Right lobe of liver (tissue), 6 donors: ENCODE measurements around the gene TNP1. TPM values are rescaled to one million over a fixed set of nuclear protein-coding genes. Genes with fewer than 3 reads are reported as not detected.

Source experiments
- ATAC-seq, 4 donors: fragments of 200-7000 bp; cut with Tn5 transposase; one replicate each; pipeline ENCODE4 v1.9.1; 2020; ENCODE audit warnings: mild to moderate bottlenecking in 4 of 4, moderate library complexity in 4 of 4
- DNase-seq, 3 donors: peaks; one replicate each; pipeline ENCODE4 v3.0.0-alpha.2; 2020
- H3K27ac ChIP-seq, 3 donors: fragments of 200-600 bp; one replicate each; pipeline ENCODE4 v1.8.0; 2022
- H3K27me3 ChIP-seq, 2 donors: fragments of 200-600 bp; one replicate each; pipeline ENCODE4 v1.8.0; 2022
- H3K36me3 ChIP-seq, 4 donors: fragments of 200-600 bp; sonication (generic) in 1 of 4; one replicate each; pipeline versions ENCODE4 v1.5.1 to v1.8.0; 2017 to 2022; ENCODE audit warnings: control low read depth in 1 of 4
- H3K4me1 ChIP-seq, 4 donors: fragments of 200-600 bp; sonication (generic) in 1 of 4; one replicate each; pipeline versions ENCODE4 v1.5.1 to v1.8.0; 2017 to 2022; ENCODE audit warnings: control low read depth in 1 of 4
- H3K4me3 ChIP-seq, 3 donors: fragments of 200-600 bp; one replicate each; pipeline ENCODE4 v1.8.0; 2022
- H3K9me3 ChIP-seq, 4 donors: fragments of 200-600 bp; sonication (generic) in 1 of 4; one replicate each; pipeline versions ENCODE4 v1.5.1 to v1.8.0; 2017 to 2022; ENCODE audit warnings: control low read depth in 1 of 4
- POLR2A ChIP-seq: fragments of 450-650 bp; IDR thresholded peaks from one replicate; pipeline ENCODE4 v1.6.1; 2017; ENCODE audit warnings: antibody characterized with exemption, mild to moderate bottlenecking
- WGBS: methylation state at CpG from one replicate; pipeline ENCODE4 v1.1.6; 2018; ENCODE audit warnings: low coverage, low lambda C conversion rate; ENCODE audit not compliant: insufficient coverage; ENCODE audit errors: missing lambda C conversion rate; 5-methylcytosine and 5-hydroxymethylcytosine counted together
- intact Hi-C, 2 donors: fragments of 100-400 bp; cut with DNase I; formaldehyde crosslinking; loops; one replicate each; pipeline versions ENCODE4 v1.11.2 to v1.14.1; 2022
- total RNA-seq, 6 experiments: library from RNA; depleted of rRNA in 2 of 6; stranded (reverse); fragments of >200 nt in 2 of 6; fragmentation: NEBNext Ultra II Directional in 3 of 6; extraction: Animal tissue kit (Norgen Biotek cat#: 25700) in 3 of 6; gene quantifications; one replicate each; pipeline versions ENCODE4 v1.1.0 to v1.2.4, GENCODE V29; 2016 to 2023
- TF ChIP-seq, protein P1 (sequence below), 4 donors: fragments of 200-600 bp in 3 of 4; fragments of 450-650 bp in 1 of 4; IDR thresholded peaks; one replicate each; pipeline versions ENCODE4 v1.5.1 to v1.8.0; 2016 to 2022; ENCODE audit warnings: antibody characterized with exemption in 4 of 4, mild to moderate bottlenecking in 2 of 4
- donor health status: DM: no; HTN: yes; CAD: no.
- donor health status: DM: no; HTN: no; CAD: no.
- donor health status: DM: no; HTN: no; CAD: no.
- donor health status: DM: no; HTN: yes; CAD: no.
- donor health status: DM: no; HTN: yes; CAD: no.

Gene TNP1
- total RNA-seq, 6 experiments from 2014 or later = not detected

DNA sequence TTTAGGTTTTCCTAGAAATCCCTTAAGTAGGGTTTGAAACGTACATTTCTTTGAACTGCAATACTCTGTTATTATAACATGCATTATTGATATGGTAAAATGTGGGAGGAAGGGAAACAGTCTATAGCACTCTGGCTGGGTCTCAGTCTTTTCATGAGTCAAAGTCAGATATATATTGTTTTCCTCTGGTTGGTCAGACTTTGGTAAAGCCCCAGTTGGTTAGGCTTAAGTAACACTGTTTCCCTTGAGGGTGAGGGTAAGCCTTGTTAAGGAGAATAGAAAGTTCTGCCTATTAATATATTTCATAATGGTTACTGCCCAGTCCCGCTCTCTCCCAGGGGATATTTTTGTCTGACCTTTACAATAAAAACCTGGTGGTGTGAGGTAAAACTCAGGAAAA, 44.7 kb upstream of the TNP1 start:
- 66% methylated on average over 2 of the region's 2 CpGs for WGBS
- Histone ChIP-seq H3K9me3 (no peaks in the 10 kb centered on the region), H3K27me3 (no peaks in the 10 kb centered on the region), H3K27ac (no peak overlapping the region), H3K4me1 (no peaks in the 10 kb centered on the region), H3K36me3 (no peaks in the 10 kb centered on the region), H3K4me3 (no peak overlapping the region)
- ATAC-seq = no peak
- intact Hi-C loops = no loop called here
- DNase-seq = no peak
- TF ChIP-seq POLR2A = no peak
- TF ChIP-seq, protein P1, sequence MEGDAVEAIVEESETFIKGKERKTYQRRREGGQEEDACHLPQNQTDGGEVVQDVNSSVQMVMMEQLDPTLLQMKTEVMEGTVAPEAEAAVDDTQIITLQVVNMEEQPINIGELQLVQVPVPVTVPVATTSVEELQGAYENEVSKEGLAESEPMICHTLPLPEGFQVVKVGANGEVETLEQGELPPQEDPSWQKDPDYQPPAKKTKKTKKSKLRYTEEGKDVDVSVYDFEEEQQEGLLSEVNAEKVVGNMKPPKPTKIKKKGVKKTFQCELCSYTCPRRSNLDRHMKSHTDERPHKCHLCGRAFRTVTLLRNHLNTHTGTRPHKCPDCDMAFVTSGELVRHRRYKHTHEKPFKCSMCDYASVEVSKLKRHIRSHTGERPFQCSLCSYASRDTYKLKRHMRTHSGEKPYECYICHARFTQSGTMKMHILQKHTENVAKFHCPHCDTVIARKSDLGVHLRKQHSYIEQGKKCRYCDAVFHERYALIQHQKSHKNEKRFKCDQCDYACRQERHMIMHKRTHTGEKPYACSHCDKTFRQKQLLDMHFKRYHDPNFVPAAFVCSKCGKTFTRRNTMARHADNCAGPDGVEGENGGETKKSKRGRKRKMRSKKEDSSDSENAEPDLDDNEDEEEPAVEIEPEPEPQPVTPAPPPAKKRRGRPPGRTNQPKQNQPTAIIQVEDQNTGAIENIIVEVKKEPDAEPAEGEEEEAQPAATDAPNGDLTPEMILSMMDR (IDR thresholded peaks at IDR 0.05) = no peak

DNA sequence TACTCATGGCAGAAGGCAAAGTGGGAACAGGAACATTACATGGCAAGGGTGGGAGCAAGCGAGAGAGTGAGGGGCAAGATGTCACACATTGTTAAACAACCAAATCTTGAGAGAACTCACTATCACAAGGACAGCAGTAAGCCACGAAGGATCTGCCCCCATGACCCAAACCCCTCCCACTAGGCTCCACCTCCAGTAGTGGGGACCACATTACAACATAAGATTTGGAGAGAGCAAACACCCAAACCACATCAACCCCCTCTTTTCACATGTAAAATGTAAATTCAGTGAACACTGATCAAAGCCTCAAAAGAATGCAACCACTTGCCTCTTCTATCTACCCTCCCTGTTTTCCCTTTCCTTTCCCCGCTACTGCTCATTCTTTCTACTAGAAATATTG, 43.6 kb upstream of the TNP1 start:
- H3K4me1 ChIP-seq = no peaks in the 10 kb centered on the region
- H3K36me3 ChIP-seq = no peaks in the 10 kb centered on the region
- TF ChIP-seq, protein P1 (IDR thresholded peaks at IDR 0.05) = no peak
- no peak for TF ChIP-seq POLR2A
- no peaks in the 10 kb centered on the region for H3K9me3 ChIP-seq
- no peaks in the 10 kb centered on the region for H3K27me3 ChIP-seq
- no peak for ATAC-seq
- H3K27ac ChIP-seq = no peak overlapping the region
- intact Hi-C loops = no loop called here
- no peak overlapping the region for H3K4me3 ChIP-seq
- 81% methylated on average over 2 of the region's 3 CpGs for WGBS
- DNase-seq = no peak

DNA sequence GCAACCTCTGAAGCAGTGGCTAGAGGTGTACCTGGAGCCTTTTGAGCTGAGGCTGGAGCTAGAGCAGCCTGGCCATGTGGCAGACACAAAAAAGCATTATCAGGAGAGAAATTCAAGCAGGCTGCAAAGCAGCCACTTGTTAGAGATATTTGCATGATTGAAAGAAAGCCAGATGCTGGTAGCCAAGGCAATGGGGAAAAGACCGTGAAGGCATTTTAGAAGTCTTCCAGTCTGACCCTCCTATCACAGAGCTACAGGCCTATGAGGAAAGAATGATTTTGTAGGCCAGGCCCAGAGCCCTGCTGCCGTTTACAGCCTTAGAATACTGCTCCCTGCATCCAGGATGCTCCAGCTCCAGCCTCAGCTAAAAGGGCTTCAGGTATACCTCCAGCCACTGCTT, 41.4 kb upstream of the TNP1 start:
- no peak for ATAC-seq
- no peak overlapping the region for H3K27ac ChIP-seq
- WGBS = 75% methylated on average over 1 of the region's 2 CpGs

DNA sequence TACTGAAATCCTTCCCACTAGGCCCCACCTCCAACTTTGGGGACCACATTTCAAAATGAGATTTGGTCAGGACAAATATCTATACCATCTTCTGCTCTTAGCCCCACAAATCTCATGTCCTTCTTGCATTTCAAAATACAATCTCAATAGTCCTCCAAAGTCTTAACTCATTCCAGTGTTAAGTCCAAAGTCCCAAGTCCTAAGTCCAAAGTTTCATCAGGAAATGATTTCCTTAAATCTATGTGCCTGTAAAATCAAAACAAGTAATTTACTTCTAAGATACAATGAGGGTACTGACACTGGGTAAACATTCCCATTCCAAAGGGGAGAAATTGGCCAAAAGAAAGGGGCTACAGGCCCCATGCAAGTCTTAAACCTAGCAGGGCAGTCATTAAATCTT, 40.5 kb upstream of the TNP1 start:
- no peaks in the 10 kb centered on the region for H3K9me3 ChIP-seq
- H3K4me3 ChIP-seq = no peak overlapping the region
- no peak for DNase-seq
- intact Hi-C loops = no loop called here
- ATAC-seq = no peak
- no peaks in the 10 kb centered on the region for H3K27me3 ChIP-seq
- no peak for TF ChIP-seq POLR2A
- no peak overlapping the region for H3K27ac ChIP-seq
- H3K36me3 ChIP-seq = no peaks in the 10 kb centered on the region
- no peaks in the 10 kb centered on the region for H3K4me1 ChIP-seq

More for the DNA sequence above, 41.4 kb upstream of the TNP1 start:
- no peaks in the 10 kb centered on the region for H3K27me3 ChIP-seq
- H3K36me3 ChIP-seq = no peaks in the 10 kb centered on the region
- no peaks in the 10 kb centered on the region for H3K9me3 ChIP-seq
- DNase-seq = no peak
- intact Hi-C loops = no loop called here
- H3K4me3 ChIP-seq = no peak overlapping the region
- TF ChIP-seq, protein P1 (IDR thresholded peaks at IDR 0.05) = no peak
- no peak for TF ChIP-seq POLR2A
- no peaks in the 10 kb centered on the region for H3K4me1 ChIP-seq

DNA sequence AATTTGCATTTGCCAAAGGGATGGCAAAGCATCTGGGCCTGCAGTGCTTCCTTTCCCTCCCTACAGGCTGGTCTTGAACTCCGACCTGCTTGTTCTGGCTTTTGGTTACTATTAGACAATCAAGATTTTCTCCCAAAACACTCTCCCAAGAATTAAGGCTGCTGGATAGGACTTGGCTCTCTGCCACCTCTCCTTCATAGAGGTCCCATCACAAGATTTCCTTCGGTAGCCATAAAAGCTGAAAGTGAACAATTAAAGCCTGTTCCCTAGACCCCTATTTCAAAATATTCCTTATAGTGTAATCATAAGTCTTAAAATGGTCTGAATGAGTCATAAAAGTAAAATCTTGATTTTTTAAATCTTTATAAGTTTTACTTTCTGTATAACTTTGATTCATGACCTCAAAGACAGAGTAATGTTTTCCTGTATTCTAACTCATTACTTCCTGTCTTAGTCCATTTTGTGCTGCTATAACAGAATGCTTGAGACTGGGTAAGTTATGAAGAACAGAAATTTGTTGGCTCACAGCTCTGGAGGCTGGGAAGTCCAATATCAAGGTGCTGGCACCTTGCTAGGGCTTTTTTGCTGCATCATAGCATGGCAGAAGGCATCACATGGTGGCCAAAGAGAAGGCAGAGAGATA, 37.8 kb upstream of the TNP1 start:
- H3K4me1 ChIP-seq = no peaks in the 10 kb centered on the region
- H3K4me3 ChIP-seq = no peak overlapping the region
- no peaks in the 10 kb centered on the region for H3K9me3 ChIP-seq
- DNase-seq = no peak
- WGBS = 69% methylated on average over 2 of the region's 2 CpGs
- no peak for ATAC-seq
- TF ChIP-seq, protein P1 (IDR thresholded peaks at IDR 0.05) = no peak
- TF ChIP-seq POLR2A = no peak
- H3K36me3 ChIP-seq = no peaks in the 10 kb centered on the region
- intact Hi-C loops = no loop called here
- H3K27ac ChIP-seq = no peak overlapping the region
- H3K27me3 ChIP-seq = no peaks in the 10 kb centered on the region
